ENCODE data around the gene LRP2.
"Not testable (repeated sequence)": the region's sequence is repeated elsewhere in the genome, so short reads cannot be mapped to it uniquely, and the experiment has no call there.

The LRP2 gene

GRCh38 chr2:169345486-169346437 is 16.6 kb downstream of the LRP2 start:
- DNase-seq, result no peak

GRCh38 chr2:169344736-169345485 is 17.4 kb downstream of the LRP2 start:
- DNase-seq, result no peak

- no peak for DNase-seq
Measured at GRCh38 chr2:169343202-169343601, 19.1 kb downstream of the LRP2 start.

DNA sequence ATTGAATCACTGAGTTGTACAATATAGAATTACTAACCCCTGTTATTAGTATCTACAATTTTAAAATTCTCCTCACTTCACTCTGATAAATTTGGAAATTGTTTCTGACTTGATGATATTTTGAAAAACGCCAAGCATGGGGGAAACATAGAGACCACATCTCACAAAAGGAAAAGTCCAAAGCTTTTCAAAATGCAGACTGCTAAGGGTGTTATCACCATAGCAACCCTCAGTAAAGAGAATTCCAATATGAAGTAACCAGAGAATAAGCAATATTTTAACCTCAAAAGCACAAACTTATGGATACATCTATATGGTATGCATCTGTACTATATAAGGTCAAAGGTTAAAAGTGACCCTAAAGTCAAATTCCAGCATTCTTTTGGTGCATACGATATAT is 22.7 kb downstream of the LRP2 start:
- DNase-seq, result no peak

GRCh38 chr2:169336695-169337094 is 25.6 kb downstream of the LRP2 start:
- DNase-seq, result no peak

GRCh38 chr2:169330555-169331198 is 31.7 kb downstream of the LRP2 start:
- no peak for DNase-seq

DNA sequence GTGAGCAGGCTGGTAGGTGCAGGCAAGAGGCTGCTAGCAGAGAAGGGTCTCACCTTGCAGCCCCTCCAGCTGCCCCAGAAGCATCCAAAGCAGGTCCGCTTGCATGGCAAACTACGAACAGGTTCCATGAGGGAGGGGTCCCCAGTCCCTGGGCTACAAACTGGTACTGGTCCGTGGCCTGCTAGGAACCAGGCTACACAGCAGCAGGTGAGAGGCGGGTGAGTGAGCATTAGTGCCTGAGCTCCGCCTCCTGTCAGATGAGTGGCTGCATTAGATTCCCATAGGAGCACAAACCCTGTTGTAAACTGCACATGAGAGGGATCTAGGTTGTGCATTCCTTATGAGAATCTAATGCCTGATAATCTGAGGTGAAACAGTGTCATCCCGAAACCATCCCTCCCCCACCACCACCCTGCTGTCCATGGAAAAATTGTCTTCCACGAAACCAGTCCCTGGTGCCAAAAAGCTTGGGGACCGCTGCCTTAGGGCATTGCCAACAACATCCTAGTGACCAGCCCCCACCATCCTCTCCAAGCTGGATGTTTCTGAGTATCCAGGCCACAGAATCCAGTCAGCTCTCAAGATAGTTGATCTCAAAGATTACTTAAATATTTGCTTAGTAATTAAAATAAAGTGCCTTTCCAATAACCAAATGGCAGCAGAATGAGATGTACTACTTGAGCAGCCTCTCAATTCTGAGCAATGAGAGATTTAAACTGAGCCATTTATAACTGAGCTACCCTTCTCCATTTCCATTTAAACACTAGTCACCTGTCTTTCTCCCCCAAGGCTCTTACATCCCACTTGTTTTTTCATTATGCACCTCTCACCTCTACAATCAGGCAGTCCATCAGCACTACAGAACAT is 32.4 kb downstream of the LRP2 start:
- no peak for DNase-seq

DNA sequence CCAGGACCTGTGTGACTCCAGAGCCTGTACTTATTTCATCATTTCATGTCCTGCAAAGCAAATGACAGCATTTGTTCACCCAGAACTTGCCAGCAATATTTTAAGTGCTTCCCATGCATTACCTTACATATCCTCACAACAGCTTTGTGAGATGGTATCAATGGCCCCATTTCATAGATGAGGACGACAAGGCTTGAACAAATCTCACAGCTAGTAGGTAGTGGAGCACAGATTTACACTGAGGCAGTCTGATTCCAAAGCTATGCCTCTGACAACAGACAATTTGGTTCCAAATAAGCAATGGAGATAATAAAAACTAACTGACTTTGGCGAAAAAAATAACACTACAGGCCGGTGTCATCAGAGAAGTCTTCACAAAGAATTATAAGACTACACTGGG is 33.5 kb downstream of the LRP2 start:
- no peak for DNase-seq

- DNase-seq, result not testable (repeated sequence)
Measured at GRCh38 chr2:169327837-169328236, 34.5 kb downstream of the LRP2 start.

- not testable (repeated sequence) for DNase-seq
Measured at GRCh38 chr2:169325886-169326285, 36.4 kb downstream of the LRP2 start.

- DNase-seq, result no peak
Measured at GRCh38 chr2:169324581-169325260, 37.6 kb downstream of the LRP2 start.

DNA sequence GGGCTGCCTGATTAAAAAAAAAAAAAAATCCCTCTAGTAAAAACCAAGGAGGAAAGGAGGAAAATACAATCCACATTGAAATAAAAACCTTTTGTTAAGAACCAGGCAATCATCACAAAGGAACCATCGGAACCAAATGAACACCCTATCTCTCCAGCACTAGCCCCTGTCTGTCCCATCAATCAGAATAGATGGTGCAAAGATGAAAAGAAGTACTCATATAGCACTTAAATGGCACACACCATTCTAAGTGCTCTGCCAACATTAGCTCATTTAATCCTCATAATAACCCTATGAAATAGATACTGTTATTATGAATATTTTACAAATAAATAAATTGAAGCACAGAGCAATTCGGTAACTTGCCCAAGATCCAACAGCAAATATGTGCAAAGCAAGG is 38.5 kb downstream of the LRP2 start:
- no peak for DNase-seq

- no peak for DNase-seq
Measured at GRCh38 chr2:169320561-169320960, 41.8 kb downstream of the LRP2 start.

- no peak for DNase-seq
Measured at GRCh38 chr2:169315357-169315756, 47.0 kb downstream of the LRP2 start.

DNA sequence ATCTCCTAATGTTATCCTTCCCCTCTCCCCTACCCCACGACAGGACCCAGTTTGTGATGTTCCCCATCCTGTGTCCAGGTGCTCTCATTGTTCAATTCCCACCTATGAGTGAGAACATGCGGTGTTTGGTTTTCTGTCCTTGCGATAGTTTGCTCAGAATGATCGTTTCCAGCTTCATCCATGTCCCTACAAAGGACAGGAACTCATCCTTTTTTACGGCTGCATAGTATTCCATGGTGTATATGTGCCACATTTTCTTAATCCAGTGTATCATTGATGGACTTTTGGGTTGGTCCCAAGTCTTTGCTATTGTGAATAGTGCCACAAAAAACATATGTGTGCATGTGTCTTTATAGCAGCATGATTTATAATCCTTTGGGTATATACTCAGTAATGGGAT is 54.0 kb downstream of the LRP2 start:
- DNase-seq, result not testable (repeated sequence)

DNA sequence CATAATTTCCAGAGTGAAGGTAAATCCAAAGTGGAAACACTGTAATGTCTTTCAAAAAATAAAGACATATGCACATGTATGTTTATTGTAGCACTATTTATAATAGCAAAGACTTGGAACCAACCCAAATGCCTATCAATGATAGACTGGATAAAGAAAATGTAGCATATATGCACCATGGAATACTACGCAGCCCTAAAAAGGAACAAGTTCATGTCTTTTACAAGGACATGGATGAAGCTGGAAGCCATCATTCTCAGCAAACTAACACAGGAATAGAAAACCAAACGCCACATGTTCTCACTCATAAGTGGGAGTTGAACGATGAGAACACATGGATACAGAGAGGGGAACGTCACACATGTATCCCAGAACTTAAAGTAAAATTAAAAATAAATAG is 57.6 kb downstream of the LRP2 start:
- DNase-seq, result not testable (repeated sequence)

- DNase-seq, result no peak
Measured at GRCh38 chr2:169303579-169304305, 58.6 kb downstream of the LRP2 start.

GRCh38 chr2:169302364-169302763 is 60.0 kb downstream of the LRP2 start:
- DNase-seq, result no peak

GRCh38 chr2:169301596-169302335 is 60.6 kb downstream of the LRP2 start:
- no peak for DNase-seq

Data from stimulated activated CD4-positive, alpha-beta T cell treated with anti-CD3 and anti-CD28 coated beads, Interleukin-4, amount 100 ng/mL, for 24 hours (primary cell).